Fibroblast of lung (primary cell): ENCODE results near the gene ZNF17. TPM values are rescaled to one million over a fixed set of nuclear protein-coding genes. Genes with fewer than 3 reads are reported as not detected.

Experiments
- DNase-seq, 2 donors: peaks; one replicate each; pipeline versions ENCODE4 v3.0.0 to v3.0.0-alpha.2; 2010; ENCODE audit warnings: low read depth in 2 of 2
- H2AFZ ChIP-seq: 2 replicates; pipeline ENCODE4 v1.5.1; 2012; ENCODE audit warnings: low read length, control low read depth, inconsistent platforms
- H3K27ac ChIP-seq: 2 replicates; pipeline ENCODE4 v1.5.1; 2011; ENCODE audit warnings: low read length, control low read depth; ENCODE audit not compliant: insufficient read depth
- H3K27me3 ChIP-seq: 2 replicates; pipeline ENCODE4 v1.5.1; 2011; ENCODE audit warnings: mild to moderate bottlenecking, low read length; ENCODE audit not compliant: control insufficient read depth, insufficient read depth
- H3K36me3 ChIP-seq: 2 replicates; pipeline ENCODE4 v1.5.1; 2011; ENCODE audit warnings: low read length; ENCODE audit not compliant: control insufficient read depth, insufficient read depth
- H3K4me1 ChIP-seq: 2 replicates; pipeline ENCODE4 v1.5.1; 2011; ENCODE audit warnings: low read length; ENCODE audit not compliant: control insufficient read depth, insufficient read depth; ENCODE audit errors: extremely low read depth
- H3K4me2 ChIP-seq: 2 replicates; pipeline ENCODE4 v1.5.1; 2011; ENCODE audit warnings: low read length, control low read depth; ENCODE audit not compliant: insufficient read depth; ENCODE audit errors: extremely low read depth
- H3K4me3 ChIP-seq, 4 experiments: fragments of 200-600 bp in 1 of 4; sonication (generic) in 1 of 4; replicated peaks in 1 of 4; 2 replicates each; pipeline ENCODE4 v1.5.1; 2011 to 2016; ENCODE audit warnings: low read length in 4 of 4, low read depth in 3 of 4, mild to moderate bottlenecking in 3 of 4, control low read depth in 2 of 4, inconsistent platforms in 1 of 4, mixed read lengths in 1 of 4; ENCODE audit not compliant: insufficient read depth in 1 of 4; ENCODE audit errors: control extremely low read depth in 1 of 4
- H3K79me2 ChIP-seq: 2 replicates; pipeline ENCODE4 v1.5.1; 2012; ENCODE audit warnings: mild to moderate bottlenecking, low read length, inconsistent platforms; ENCODE audit not compliant: control insufficient read depth, insufficient read depth
- H3K9ac ChIP-seq: 2 replicates; pipeline ENCODE4 v1.5.1; 2011; ENCODE audit warnings: mild to moderate bottlenecking, low read length, control low read depth; ENCODE audit not compliant: insufficient read depth
- H3K9me3 ChIP-seq: 2 replicates; pipeline ENCODE4 v1.5.1; 2012; ENCODE audit warnings: low read depth, low read length; ENCODE audit not compliant: control insufficient read depth, insufficient read depth
- H4K20me1 ChIP-seq: 2 replicates; pipeline ENCODE4 v1.5.1; 2011; ENCODE audit warnings: low read length; ENCODE audit not compliant: control insufficient read depth, insufficient read depth; ENCODE audit errors: extremely low read depth
- CTCF ChIP-seq, 2 donors: IDR thresholded peaks in 1 of 2; conservative IDR thresholded peaks in 1 of 2; 1 replicate in 1 of 2; 2 replicates in 1 of 2; pipeline ENCODE4 v1.5.1; 2011 to 2012; ENCODE audit warnings: low read length in 2 of 2, control low read depth in 1 of 2, inconsistent platforms in 1 of 2, low read depth in 1 of 2, mild to moderate bottlenecking in 1 of 2
- EZH2 ChIP-seq: IDR thresholded peaks from 2 replicates; pipeline ENCODE4 v1.5.1; 2012; ENCODE audit warnings: low read length, control low read depth, mild to moderate bottlenecking; ENCODE audit errors: missing control alignments
- polyA plus RNA-seq, 2 donors: library from polyadenylated mRNA; depleted of rRNA in 1 of 2; stranded (reverse) in 1 of 2; unstranded in 1 of 2; fragments of >200 nt; gene quantifications; 2 replicates each; pipeline ENCODE4 v1.2.1, GENCODE V29; 2011 to 2012; ENCODE audit warnings: missing spikeins in 1 of 2
- total RNA-seq: library from RNA; depleted of rRNA; stranded (reverse); fragments of >200 nt; gene quantifications from 2 replicates; pipeline ENCODE4 v1.2.1, GENCODE V29; 2014

The ZNF17 gene
- total and polyA plus RNA-seq, 2 donors (not counting 1 experiment from before 2014, with no cell fraction given) = 6.8 to 15.2 TPM

GRCh38 chr19:57437931-57438330 is 27.0 kb downstream of the ZNF17 start:
- H2AFZ ChIP-seq = no peak overlapping the region
- H3K4me1 ChIP-seq = peaks cover 5% of the 10 kb centered on the region
- peaks cover 33% of the 10 kb centered on the region for H3K79me2 ChIP-seq
- H3K36me3 ChIP-seq = no peaks in the 10 kb centered on the region
- no peak overlapping the region for H3K9ac ChIP-seq
- H3K4me3 ChIP-seq = no peak overlapping the region
- no peak for DNase-seq
- no peak for TF ChIP-seq EZH2
- no peak for TF ChIP-seq CTCF (conservative IDR thresholded peaks at IDR 0.05 in 1 of 2, IDR thresholded peaks at IDR 0.05 in 1 of 2; ENCODE audit: low read depth in 1 of 2, low read length in 2 of 2)
- H3K27me3 ChIP-seq = no peaks in the 10 kb centered on the region
- no peaks in the 10 kb centered on the region for H4K20me1 ChIP-seq
- H3K27ac ChIP-seq = no peak overlapping the region
- no peak overlapping the region for H3K4me2 ChIP-seq
- no peaks in the 10 kb centered on the region for H3K9me3 ChIP-seq

DNA sequence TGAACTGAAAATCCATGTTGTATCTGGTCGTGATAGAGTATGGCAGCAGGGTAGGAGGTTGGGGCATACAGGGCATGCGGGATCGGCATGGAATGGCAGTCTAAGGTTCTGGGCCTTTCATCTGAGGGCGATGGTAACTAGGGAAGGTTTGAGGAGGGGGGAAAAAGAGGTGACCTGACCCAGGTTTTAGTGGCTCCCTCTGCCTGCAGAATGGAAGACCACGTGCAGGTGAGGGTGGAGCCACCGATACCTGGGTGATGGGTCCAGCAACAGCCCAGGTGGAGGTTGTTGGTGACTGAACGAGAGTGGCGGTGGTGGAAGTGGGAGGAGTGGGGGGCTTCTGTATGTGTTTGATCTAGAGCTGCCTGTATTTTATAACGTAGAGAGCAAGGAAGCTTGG is 28.0 kb downstream of the ZNF17 start:
- Histone ChIP-seq H3K4me2 (no peak overlapping the region), H3K4me1 (peaks cover 5% of the 10 kb centered on the region), H3K9ac (no peak overlapping the region), H3K9me3 (no peaks in the 10 kb centered on the region), H3K4me3 (no peak overlapping the region), H2AFZ (no peak overlapping the region), H3K36me3 (no peaks in the 10 kb centered on the region), H3K27me3 (no peaks in the 10 kb centered on the region), H3K27ac (no peak overlapping the region), H4K20me1 (no peaks in the 10 kb centered on the region), H3K79me2 (peaks cover 33% of the 10 kb centered on the region)
- DNase-seq = no peak
- no peak for TF ChIP-seq CTCF (conservative IDR thresholded peaks at IDR 0.05 in 1 of 2, IDR thresholded peaks at IDR 0.05 in 1 of 2; ENCODE audit: low read depth in 1 of 2, low read length in 2 of 2)
- no peak for TF ChIP-seq EZH2

DNA sequence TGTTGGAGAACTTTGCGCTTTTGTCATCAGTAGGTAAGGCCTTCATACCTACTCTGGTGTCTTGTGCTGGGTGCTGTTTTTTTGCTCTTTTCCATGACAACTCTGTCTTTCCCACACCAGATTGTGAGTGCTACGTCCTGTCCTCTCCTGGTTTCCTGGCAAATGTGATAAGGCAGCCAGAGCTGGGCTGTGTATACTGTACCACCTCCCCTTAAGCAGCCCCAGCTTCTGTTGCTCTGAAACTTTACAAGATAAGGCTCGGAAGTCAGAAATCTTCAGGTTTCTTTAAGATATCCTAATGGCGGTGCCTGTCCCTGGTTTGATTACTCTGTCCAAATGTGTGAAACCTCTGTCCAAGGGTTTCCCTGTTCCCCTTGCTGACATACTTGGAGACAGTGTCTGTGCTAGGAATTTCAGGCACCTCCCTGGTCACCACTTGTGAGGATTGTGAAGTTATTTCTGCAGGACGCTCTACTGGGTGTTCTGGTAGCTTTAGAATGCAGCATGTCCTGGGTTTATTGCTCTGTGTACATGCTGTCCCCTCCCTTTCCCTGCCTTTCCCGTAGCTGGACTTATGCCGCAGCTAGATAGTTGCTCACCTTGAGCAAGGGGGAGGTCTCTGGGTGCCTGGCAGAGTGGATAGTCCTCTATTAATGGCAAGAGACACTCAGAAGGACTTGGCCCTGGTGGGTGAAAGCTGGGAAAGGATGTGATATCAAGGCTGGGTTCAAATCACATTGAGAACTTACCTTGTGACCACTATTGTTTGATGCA is 31.2 kb downstream of the ZNF17 start:
- DNase-seq = no peak
- no peaks in the 10 kb centered on the region for H3K9me3 ChIP-seq
- H3K9ac ChIP-seq = no peak overlapping the region
- no peaks in the 10 kb centered on the region for H4K20me1 ChIP-seq
- H3K79me2 ChIP-seq = peaks cover 18% of the 10 kb centered on the region
- no peaks in the 10 kb centered on the region for H3K27me3 ChIP-seq
- H2AFZ ChIP-seq = no peak overlapping the region
- H3K4me1 ChIP-seq = no peaks in the 10 kb centered on the region
- TF ChIP-seq CTCF (conservative IDR thresholded peaks at IDR 0.05 in 1 of 2, IDR thresholded peaks at IDR 0.05 in 1 of 2; ENCODE audit: low read depth in 1 of 2, low read length in 2 of 2) (no peak), EZH2 (no peak)
- no peak overlapping the region for H3K4me3 ChIP-seq
- H3K36me3 ChIP-seq = no peaks in the 10 kb centered on the region
- no peak overlapping the region for H3K4me2 ChIP-seq
- H3K27ac ChIP-seq = no peak overlapping the region
